Tibial nerve (tissue), 4 donors: ENCODE data around the gene MBLAC1. TPM values are rescaled to one million over a fixed set of nuclear protein-coding genes. Genes with fewer than 3 reads are reported as not detected.
A peak's percentile ranks its signal among the peaks of the same experiment; 100 is the strongest.

Source experiments
- DNase-seq, 2 donors: peaks; one replicate each; pipeline ENCODE4 v3.0.0-alpha.2; 2019; ENCODE audit warnings: low spot score in 2 of 2
- H3K27ac ChIP-seq, 4 donors: fragments of 200-600 bp; sonication (generic) in 3 of 4; one replicate each; pipeline ENCODE4 v1.5.1; 2017 to 2019; ENCODE audit warnings: mild to moderate bottlenecking in 1 of 4
- H3K27me3 ChIP-seq, 2 donors: fragments of 200-600 bp; sonication (generic) in 1 of 2; one replicate each; pipeline versions ENCODE4 v1.5.1 to v1.6.0; 2017 to 2019
- H3K36me3 ChIP-seq, 3 donors: fragments of 200-600 bp; sonication (generic); one replicate each; pipeline ENCODE4 v1.5.1; 2018 to 2019
- H3K4me1 ChIP-seq, 4 donors: fragments of 200-600 bp; sonication (generic) in 3 of 4; one replicate each; pipeline ENCODE4 v1.5.1; 2017 to 2019
- H3K4me3 ChIP-seq, 4 donors: fragments of 200-600 bp; sonication (generic) in 3 of 4; one replicate each; pipeline ENCODE4 v1.5.1; 2017 to 2019; ENCODE audit warnings: mild to moderate bottlenecking in 1 of 4, moderate library complexity in 1 of 4
- H3K9me3 ChIP-seq, 4 donors: fragments of 200-600 bp; sonication (generic) in 3 of 4; one replicate each; pipeline ENCODE4 v1.5.1; 2017 to 2019
- EP300 ChIP-seq, 2 donors: sonication (generic); formaldehyde crosslinking; IDR thresholded peaks; one replicate each; pipeline ENCODE4 v1.6.1; 2017; ENCODE audit warnings: antibody characterized with exemption in 2 of 2, mild to moderate bottlenecking in 1 of 2
- POLR2A ChIP-seq, 2 donors: fragments of 450-650 bp; IDR thresholded peaks; one replicate each; pipeline ENCODE4 v1.6.1; 2017; ENCODE audit warnings: antibody characterized with exemption in 2 of 2, mild to moderate bottlenecking in 2 of 2, moderate library complexity in 2 of 2
- WGBS, 2 donors: methylation state at CpG; one replicate each; pipeline ENCODE4 v1.1.5; 2018; 5-methylcytosine and 5-hydroxymethylcytosine counted together
- small RNA-seq: library from RNA; depleted of rRNA; stranded (forward); fragments of <200 nt; gene quantifications from one replicate; pipeline ENCODE3, GENCODE V24; 2016
- total RNA-seq, 4 donors: library from RNA; depleted of rRNA; stranded (reverse); fragments of >200 nt; gene quantifications; one replicate each; pipeline ENCODE4 v1.1.0, GENCODE V29; 2016
- TF ChIP-seq, protein P1 (sequence below), 5 experiments: fragments of 200-600 bp in 3 of 5; fragments of 450-650 bp in 2 of 5; sonication (generic) in 3 of 5; IDR thresholded peaks; one replicate each; pipeline ENCODE4 v1.5.1; 2016 to 2019; ENCODE audit warnings: antibody characterized with exemption in 5 of 5, mild to moderate bottlenecking in 3 of 5, moderate library complexity in 2 of 5

MBLAC1 gene
- total RNA-seq, 4 donors from 2014 or later, result 3.9 to 9.2 (median 6.9) TPM

DNA sequence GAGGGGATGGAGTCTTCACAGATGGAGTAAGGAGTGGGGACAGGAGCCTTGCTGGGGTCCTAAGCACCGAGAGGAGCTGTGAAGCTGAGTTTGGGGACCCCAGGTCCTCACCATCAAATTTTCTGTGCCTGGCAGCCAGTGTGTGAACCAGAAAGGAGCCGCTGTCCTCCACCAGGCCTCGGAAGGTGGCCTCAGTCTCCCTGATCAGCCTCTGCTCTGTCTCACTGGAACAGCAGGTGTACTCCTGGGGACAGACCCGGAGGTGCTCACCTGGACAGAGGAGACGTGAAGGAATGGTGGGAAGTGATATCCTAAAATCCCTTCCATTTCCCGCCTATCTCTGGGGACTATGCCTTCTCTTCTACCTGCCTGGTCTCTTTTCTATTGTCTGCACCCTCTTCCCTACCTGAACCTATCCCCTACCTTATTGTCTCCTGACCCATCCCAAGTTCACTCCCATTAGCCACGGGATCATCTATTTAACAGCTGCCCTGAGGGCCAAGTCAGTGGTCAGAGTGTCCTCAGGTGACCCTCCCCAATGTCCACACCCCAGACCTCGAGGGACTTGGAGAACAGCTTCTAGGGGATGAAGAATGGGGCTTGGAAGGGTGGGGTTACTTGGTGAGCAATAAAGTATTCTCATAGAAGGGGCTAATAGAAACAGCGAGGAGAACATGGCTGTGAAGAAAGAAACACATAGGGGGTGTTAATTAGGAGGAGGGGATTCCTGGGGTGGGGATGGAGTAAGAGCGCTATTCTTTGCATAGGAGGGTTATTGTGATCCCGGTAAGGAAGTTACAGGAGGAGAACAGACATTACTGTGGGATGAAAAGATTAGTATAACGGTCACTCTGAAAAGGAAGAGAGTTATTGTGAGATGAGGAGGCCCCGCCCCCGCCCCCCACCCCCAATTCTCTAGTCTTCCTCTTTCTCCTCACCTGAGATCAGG is 49.6 kb downstream of the MBLAC1 start:
- no peak for DNase-seq

GRCh38 chr7:100177045-100178001 is 50.6 kb downstream of the MBLAC1 start, which contains the start of the genes GPC2 and STAG3:
GPC2 (minus strand) TSS chr7:100177381; CDS start chr7:100177199, 182 bp downstream.
STAG3 (plus strand) TSS chr7:100177918; CDS start chr7:100180557, 2,639 bp downstream.
- peak; percentile 86 to 95 for DNase-seq
- Histone ChIP-seq H3K9me3 (no peaks in the 10 kb centered on the region), H3K4me1 (peaks cover 0 to 18% (median 6%) of the 10 kb centered on the region in 4 donors), H3K4me3 (peak within 1 kb of the TSS; percentile 41 to 51 (median 46)), H3K27me3 (no peaks in the 10 kb centered on the region), H3K36me3 (no peaks in the 10 kb centered on the region), H3K27ac (peak within 1 kb of the TSS in 3 of 4 donors; percentile 21 to 42 (median 29))
- TF ChIP-seq EP300 (IDR thresholded peaks at IDR 0.05), result peak in 1 of 2 donors; percentile 32
- TF ChIP-seq, protein P1, sequence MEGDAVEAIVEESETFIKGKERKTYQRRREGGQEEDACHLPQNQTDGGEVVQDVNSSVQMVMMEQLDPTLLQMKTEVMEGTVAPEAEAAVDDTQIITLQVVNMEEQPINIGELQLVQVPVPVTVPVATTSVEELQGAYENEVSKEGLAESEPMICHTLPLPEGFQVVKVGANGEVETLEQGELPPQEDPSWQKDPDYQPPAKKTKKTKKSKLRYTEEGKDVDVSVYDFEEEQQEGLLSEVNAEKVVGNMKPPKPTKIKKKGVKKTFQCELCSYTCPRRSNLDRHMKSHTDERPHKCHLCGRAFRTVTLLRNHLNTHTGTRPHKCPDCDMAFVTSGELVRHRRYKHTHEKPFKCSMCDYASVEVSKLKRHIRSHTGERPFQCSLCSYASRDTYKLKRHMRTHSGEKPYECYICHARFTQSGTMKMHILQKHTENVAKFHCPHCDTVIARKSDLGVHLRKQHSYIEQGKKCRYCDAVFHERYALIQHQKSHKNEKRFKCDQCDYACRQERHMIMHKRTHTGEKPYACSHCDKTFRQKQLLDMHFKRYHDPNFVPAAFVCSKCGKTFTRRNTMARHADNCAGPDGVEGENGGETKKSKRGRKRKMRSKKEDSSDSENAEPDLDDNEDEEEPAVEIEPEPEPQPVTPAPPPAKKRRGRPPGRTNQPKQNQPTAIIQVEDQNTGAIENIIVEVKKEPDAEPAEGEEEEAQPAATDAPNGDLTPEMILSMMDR (IDR thresholded peaks at IDR 0.05), result no peak
- 4% methylated on average over 71 to 74 of the region's 78 CpGs for WGBS, 2 donors

More for the DNA sequence above, 49.6 kb downstream of the MBLAC1 start:
- TF ChIP-seq EP300 (IDR thresholded peaks at IDR 0.05) (no peak), POLR2A (IDR thresholded peaks at IDR 0.05) (no peak)
- TF ChIP-seq, protein P1 (IDR thresholded peaks at IDR 0.05), result no peak
- Histone ChIP-seq H3K36me3 (no peaks in the 10 kb centered on the region), H3K27me3 (peaks cover 0 to 8% of the 10 kb centered on the region in 2 donors), H3K4me3 (peak overlapping the region; percentile 41 to 51 (median 46)), H3K9me3 (no peaks in the 10 kb centered on the region), H3K4me1 (peaks cover 0 to 26% (median 11%) of the 10 kb centered on the region in 4 donors), H3K27ac (peak overlapping the region in 2 of 4 donors; percentile 29 to 42)
- 49 to 51% methylated on average over 14 of the region's 14 CpGs for WGBS, 2 donors

Small RNA genes within 50 kb of the gene (small RNA-seq; reads per million reads assigned to genes)
- 31.7 reads per million, percentile 93 among the genes with 10 or more reads in this experiment for gene MIR106B
- gene MIR25, result 782 reads per million, percentile 98 among the genes with 10 or more reads in this experiment
- gene MIR93, result 37.3 reads per million, percentile 94 among the genes with 10 or more reads in this experiment

Other genes with a start within 250 kb of the MBLAC1 start
- 1 to 10 TPM in 1 of 4 donors, not detected in 3; 2.0 TPM for gene OR2AE1, start 249.9 kb upstream of the MBLAC1 start, total RNA-seq
- 10 to 100 TPM; 53.8 to 68.1 (median 58.1) TPM for gene TRIM4, start 207.4 kb upstream of the MBLAC1 start, total RNA-seq
- gene GJC3, start 197.3 kb upstream of the MBLAC1 start, total RNA-seq, result 10 to 100 TPM in 1 of 4 donors, 1 to 10 TPM in 3; 3.3 to 11.7 (median 8.9) TPM
- 100 to 1,000 TPM in 2 of 4 donors, 10 to 100 TPM in 2; 68.7 to 182 (median 111) TPM for gene AZGP1, start 150.9 kb upstream of the MBLAC1 start, total RNA-seq
- 10 to 100 TPM; 32.4 to 37.5 (median 35.4) TPM for gene ZKSCAN1, start 111.4 kb upstream of the MBLAC1 start, total RNA-seq
- 10 to 100 TPM; 12.9 to 18.0 (median 16.5) TPM for gene ZSCAN21, start 77.2 kb upstream of the MBLAC1 start, total RNA-seq
- gene ZNF3, start 45.2 kb upstream of the MBLAC1 start, total RNA-seq, result 10 to 100 TPM; 24.0 to 37.5 (median 26.9) TPM
- 10 to 100 TPM; 43.7 to 56.4 (median 50.6) TPM for gene COPS6, start 38.0 kb upstream of the MBLAC1 start, total RNA-seq
- gene MCM7, start 25.6 kb upstream of the MBLAC1 start, total RNA-seq, result 10 to 100 TPM; 28.9 to 41.0 (median 35.8) TPM
- gene AP4M1, start 25.3 kb upstream of the MBLAC1 start, total RNA-seq, result 10 to 100 TPM; 23.0 to 34.1 (median 25.9) TPM
- gene TAF6, start 7.6 kb upstream of the MBLAC1 start, total RNA-seq, result 10 to 100 TPM; 46.1 to 56.9 (median 54.2) TPM
- 10 to 100 TPM in 3 of 4 donors, 1 to 10 TPM in 1; 7.5 to 15.9 (median 11.5) TPM for gene CNPY4, start 7.3 kb upstream of the MBLAC1 start, total RNA-seq
- 100 to 1,000 TPM; 226 to 312 (median 252) TPM for gene LAMTOR4, start 22.0 kb downstream of the MBLAC1 start, total RNA-seq
- 10 to 100 TPM in 3 of 4 donors, 1 to 10 TPM in 1; 6.9 to 36.9 (median 12.7) TPM for gene TRAPPC14, start 31.8 kb downstream of the MBLAC1 start, total RNA-seq
- 1 to 10 TPM; 2.7 to 8.3 (median 3.8) TPM for gene GAL3ST4, start 41.6 kb downstream of the MBLAC1 start, total RNA-seq
- gene GPC2, start 50.4 kb downstream of the MBLAC1 start, total RNA-seq, result 1 to 10 TPM; 1.1 to 3.1 (median 1.7) TPM
- gene STAG3, start 51.0 kb downstream of the MBLAC1 start, total RNA-seq, result 1 to 10 TPM; 4.2 to 8.2 (median 6.5) TPM
- gene PVRIG, start 93.0 kb downstream of the MBLAC1 start, total RNA-seq, result under 1 TPM in 1 of 4 donors, not detected in 3; 0.78 TPM
- gene SPDYE3, start 180.7 kb downstream of the MBLAC1 start, total RNA-seq, result not detected
- 100 to 1,000 TPM; 107 to 152 (median 132) TPM for gene PILRB, start 231.2 kb downstream of the MBLAC1 start, total RNA-seq
- 10 to 100 TPM; 10.9 to 27.3 (median 15.8) TPM for gene PILRA, start 246.5 kb downstream of the MBLAC1 start, total RNA-seq